ENCODE results near the gene BDKRB2.

BDKRB2 gene

DNA sequence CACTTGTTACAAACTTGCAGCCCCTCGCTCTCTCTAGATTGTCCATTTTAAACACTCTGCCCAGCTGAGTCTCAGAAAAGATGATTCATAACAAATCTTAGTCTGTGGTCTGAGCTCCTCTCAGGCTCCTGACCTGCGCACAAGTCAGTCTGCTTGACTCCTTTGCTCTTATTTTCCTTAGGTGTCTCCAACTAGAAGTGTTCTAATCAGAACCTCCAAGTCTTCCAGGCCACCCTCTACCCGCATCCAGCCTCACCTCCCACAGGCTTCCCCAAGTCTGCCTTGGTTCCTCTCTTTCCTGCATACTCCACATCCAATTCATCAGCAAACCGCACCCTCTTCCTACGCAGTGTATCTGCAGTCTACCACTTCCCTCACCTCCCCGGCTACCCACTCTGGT is 42.4 kb upstream of the BDKRB2 start:
- no peak overlapping the region for H3K4me3 ChIP-seq (replicated peaks; ENCODE audit: insufficient read depth, low read length)
- no peaks in the 10 kb centered on the region for H3K27me3 ChIP-seq (ENCODE audit: insufficient read depth, poor library complexity, severe bottlenecking)
- H3K27ac ChIP-seq (replicated peaks): no peak overlapping the region
- DNase-seq (ENCODE audit: low read depth in 1 of 2, low spot score in 1 of 2): no peak
- TF ChIP-seq, protein P1, sequence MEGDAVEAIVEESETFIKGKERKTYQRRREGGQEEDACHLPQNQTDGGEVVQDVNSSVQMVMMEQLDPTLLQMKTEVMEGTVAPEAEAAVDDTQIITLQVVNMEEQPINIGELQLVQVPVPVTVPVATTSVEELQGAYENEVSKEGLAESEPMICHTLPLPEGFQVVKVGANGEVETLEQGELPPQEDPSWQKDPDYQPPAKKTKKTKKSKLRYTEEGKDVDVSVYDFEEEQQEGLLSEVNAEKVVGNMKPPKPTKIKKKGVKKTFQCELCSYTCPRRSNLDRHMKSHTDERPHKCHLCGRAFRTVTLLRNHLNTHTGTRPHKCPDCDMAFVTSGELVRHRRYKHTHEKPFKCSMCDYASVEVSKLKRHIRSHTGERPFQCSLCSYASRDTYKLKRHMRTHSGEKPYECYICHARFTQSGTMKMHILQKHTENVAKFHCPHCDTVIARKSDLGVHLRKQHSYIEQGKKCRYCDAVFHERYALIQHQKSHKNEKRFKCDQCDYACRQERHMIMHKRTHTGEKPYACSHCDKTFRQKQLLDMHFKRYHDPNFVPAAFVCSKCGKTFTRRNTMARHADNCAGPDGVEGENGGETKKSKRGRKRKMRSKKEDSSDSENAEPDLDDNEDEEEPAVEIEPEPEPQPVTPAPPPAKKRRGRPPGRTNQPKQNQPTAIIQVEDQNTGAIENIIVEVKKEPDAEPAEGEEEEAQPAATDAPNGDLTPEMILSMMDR (IDR thresholded peaks at IDR 0.05; ENCODE audit: insufficient read depth, low read length): no peak
- TF ChIP-seq SPI1 (IDR thresholded peaks at IDR 0.05; ENCODE audit: borderline replicate concordance, low read depth) (no peak), GABPA (IDR thresholded peaks at IDR 0.05; ENCODE audit: low read depth) (no peak), POLR2AphosphoS5 (IDR thresholded peaks at IDR 0.05; ENCODE audit: low read depth) (no peak)
- TF ChIP-seq, protein P2, sequence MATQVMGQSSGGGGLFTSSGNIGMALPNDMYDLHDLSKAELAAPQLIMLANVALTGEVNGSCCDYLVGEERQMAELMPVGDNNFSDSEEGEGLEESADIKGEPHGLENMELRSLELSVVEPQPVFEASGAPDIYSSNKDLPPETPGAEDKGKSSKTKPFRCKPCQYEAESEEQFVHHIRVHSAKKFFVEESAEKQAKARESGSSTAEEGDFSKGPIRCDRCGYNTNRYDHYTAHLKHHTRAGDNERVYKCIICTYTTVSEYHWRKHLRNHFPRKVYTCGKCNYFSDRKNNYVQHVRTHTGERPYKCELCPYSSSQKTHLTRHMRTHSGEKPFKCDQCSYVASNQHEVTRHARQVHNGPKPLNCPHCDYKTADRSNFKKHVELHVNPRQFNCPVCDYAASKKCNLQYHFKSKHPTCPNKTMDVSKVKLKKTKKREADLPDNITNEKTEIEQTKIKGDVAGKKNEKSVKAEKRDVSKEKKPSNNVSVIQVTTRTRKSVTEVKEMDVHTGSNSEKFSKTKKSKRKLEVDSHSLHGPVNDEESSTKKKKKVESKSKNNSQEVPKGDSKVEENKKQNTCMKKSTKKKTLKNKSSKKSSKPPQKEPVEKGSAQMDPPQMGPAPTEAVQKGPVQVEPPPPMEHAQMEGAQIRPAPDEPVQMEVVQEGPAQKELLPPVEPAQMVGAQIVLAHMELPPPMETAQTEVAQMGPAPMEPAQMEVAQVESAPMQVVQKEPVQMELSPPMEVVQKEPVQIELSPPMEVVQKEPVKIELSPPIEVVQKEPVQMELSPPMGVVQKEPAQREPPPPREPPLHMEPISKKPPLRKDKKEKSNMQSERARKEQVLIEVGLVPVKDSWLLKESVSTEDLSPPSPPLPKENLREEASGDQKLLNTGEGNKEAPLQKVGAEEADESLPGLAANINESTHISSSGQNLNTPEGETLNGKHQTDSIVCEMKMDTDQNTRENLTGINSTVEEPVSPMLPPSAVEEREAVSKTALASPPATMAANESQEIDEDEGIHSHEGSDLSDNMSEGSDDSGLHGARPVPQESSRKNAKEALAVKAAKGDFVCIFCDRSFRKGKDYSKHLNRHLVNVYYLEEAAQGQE (IDR thresholded peaks at IDR 0.05; ENCODE audit: insufficient replicate concordance, low read depth): no peak

DNA sequence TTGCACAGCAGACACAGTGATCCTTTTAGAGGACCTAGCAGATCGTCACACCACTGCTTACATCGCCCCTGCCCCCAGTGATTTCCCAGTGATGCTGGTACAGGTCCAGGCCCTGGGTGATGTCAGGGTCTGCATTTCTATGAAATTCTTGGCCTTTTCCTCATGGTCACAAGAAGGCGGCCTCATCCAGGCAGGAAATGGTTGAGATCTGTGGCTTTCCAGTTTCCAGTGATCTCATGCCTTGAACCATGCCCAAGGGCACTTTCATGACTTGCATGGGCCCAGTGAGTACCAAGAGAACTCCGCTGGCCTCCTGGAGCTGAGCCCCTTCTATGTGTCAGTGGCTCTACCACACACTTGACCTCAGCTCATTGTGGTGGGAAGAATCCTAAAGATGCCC is 41.9 kb upstream of the BDKRB2 start:
- Histone ChIP-seq H3K4me3 (replicated peaks; ENCODE audit: insufficient read depth, low read length) (no peak overlapping the region), H3K27ac (replicated peaks) (no peak overlapping the region), H3K27me3 (ENCODE audit: insufficient read depth, poor library complexity, severe bottlenecking) (no peaks in the 10 kb centered on the region)
- no peak for DNase-seq (ENCODE audit: low read depth in 1 of 2, low spot score in 1 of 2)
- TF ChIP-seq POLR2AphosphoS5 (IDR thresholded peaks at IDR 0.05; ENCODE audit: low read depth) (no peak), GABPA (IDR thresholded peaks at IDR 0.05; ENCODE audit: low read depth) (no peak), SPI1 (IDR thresholded peaks at IDR 0.05; ENCODE audit: borderline replicate concordance, low read depth) (no peak)
- TF ChIP-seq, protein P2 (IDR thresholded peaks at IDR 0.05; ENCODE audit: insufficient replicate concordance, low read depth): no peak
- TF ChIP-seq, protein P1 (IDR thresholded peaks at IDR 0.05; ENCODE audit: insufficient read depth, low read length): no peak

DNA sequence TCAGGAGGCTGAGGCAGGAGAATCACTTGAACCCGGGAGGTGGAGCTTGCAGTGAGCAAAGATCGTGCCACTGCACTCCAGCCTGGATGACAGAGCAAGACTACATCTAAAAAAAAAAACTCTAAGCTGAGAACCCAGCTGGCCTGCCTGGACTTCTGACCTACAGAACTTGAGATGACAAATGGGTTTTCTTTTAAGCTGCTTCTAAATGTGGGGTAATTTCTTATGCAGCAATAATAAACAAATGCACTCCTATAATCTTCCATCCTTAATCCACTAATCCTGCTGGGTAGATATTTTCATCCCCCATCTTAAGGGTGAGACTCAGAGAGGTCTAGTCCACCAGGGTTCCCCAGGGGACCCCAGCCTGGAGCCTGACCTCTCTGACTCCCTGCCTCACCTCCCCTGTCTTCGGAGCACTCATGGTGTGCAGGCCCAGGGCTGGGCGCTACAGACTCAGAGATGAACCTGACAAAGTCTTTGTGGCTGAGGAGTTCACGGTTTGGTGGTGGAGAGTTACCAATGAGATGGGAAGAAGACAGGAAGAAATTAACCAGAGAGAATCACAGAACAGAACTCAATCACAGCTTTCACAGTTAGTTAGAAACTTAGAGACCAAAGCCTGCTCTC is 39.7 kb upstream of the BDKRB2 start:
- no peak overlapping the region for H3K27ac ChIP-seq (replicated peaks)
- no peak overlapping the region for H3K4me3 ChIP-seq (replicated peaks; ENCODE audit: insufficient read depth, low read length)
- no peak for DNase-seq (ENCODE audit: low read depth in 1 of 2, low spot score in 1 of 2)
- H3K27me3 ChIP-seq (ENCODE audit: insufficient read depth, poor library complexity, severe bottlenecking): no peaks in the 10 kb centered on the region
- no peak for TF ChIP-seq SPI1 (IDR thresholded peaks at IDR 0.05; ENCODE audit: borderline replicate concordance, low read depth)
- TF ChIP-seq, protein P2 (IDR thresholded peaks at IDR 0.05; ENCODE audit: insufficient replicate concordance, low read depth): no peak
